ENCODE results near the gene SENP6.

- TF ChIP-seq EZH2 (IDR thresholded peaks at IDR 0.05) (no peak), POLR2AphosphoS5 (IDR thresholded peaks at IDR 0.05; ENCODE audit: borderline replicate concordance, low read depth, low read length) (no peak), FOXP2 (optimal IDR thresholded peaks at IDR 0.05; ENCODE audit: control extremely low read depth, extremely low read length, insufficient read depth) (no peak)
These were observed 159.8 kb downstream of the SENP6 start for GRCh38 chr6:75761489-75761888.
